Caco-2 (cell line): Measurements from ENCODE around the gene NUBPL. TPM values are rescaled to one million over a fixed set of nuclear protein-coding genes. Genes with fewer than 3 reads are reported as not detected.

ENCODE experiments used
- BruUV-seq: library from RNA; stranded (reverse); fragments of 400-500 nt; replicated peaks from 2 replicates; lab custom pipeline; 2021; lab: Mats Ljungman, UMichigan
- CTCF ChIA-PET: fragments of 300-600 bp; sonication (Branson Sonifier 250); formaldehyde crosslinking; loops from one replicate; lab custom pipeline; 2022; ENCODE audit warnings: antibody characterized with exemption; lab: Charles Lee
- POLR2A ChIA-PET: fragments of 300-600 bp; sonication (Branson Sonifier 250); formaldehyde crosslinking; loops from one replicate; lab custom pipeline; 2022; ENCODE audit warnings: antibody characterized with exemption; lab: Charles Lee
- DNase-seq, 2 experiments: peaks; one replicate each; pipeline versions ENCODE4 v3.0.0 to v3.0.0-alpha.2; 2020 to 2022
- H3K27me3 ChIP-seq: replicated peaks from 2 replicates; pipeline ENCODE4 v1.6.0; 2011; ENCODE audit warnings: low read length; ENCODE audit not compliant: control insufficient read depth, insufficient read depth
- H3K36me3 ChIP-seq: 2 replicates; pipeline ENCODE4 v1.5.1; 2011; ENCODE audit warnings: low read length; ENCODE audit not compliant: control insufficient read depth, insufficient read depth
- H3K4me1 ChIP-seq: fragments of 250-450 bp; sonication (Bioruptor Pico); 2 replicates; pipeline ENCODE4 v1.5.1; 2020; ENCODE audit warnings: mild to moderate bottlenecking
- H3K4me3 ChIP-seq: 2 replicates; pipeline ENCODE4 v1.5.1; 2011; ENCODE audit warnings: low read depth, mild to moderate bottlenecking, control low read depth, low read length
- H3K9me3 ChIP-seq: fragments of 250-450 bp; sonication (Bioruptor Pico); 2 replicates; pipeline ENCODE4 v1.5.1; 2020; ENCODE audit warnings: mild to moderate bottlenecking, moderate library complexity
- H3K27ac Mint-ChIP-seq: one replicate; pipeline ENCODE4 v1.8.0; 2022; ENCODE audit warnings: mixed read lengths; ENCODE audit not compliant: unreplicated experiment
- H3K27me3 Mint-ChIP-seq: one replicate; pipeline ENCODE4 v1.8.0; 2022; ENCODE audit warnings: mixed read lengths; ENCODE audit not compliant: insufficient read depth, unreplicated experiment
- H3K36me3 Mint-ChIP-seq: one replicate; pipeline ENCODE4 v1.8.0; 2022; ENCODE audit warnings: mild to moderate bottlenecking, mixed read lengths; ENCODE audit not compliant: insufficient read depth, unreplicated experiment
- H3K4me1 Mint-ChIP-seq: one replicate; pipeline ENCODE4 v1.8.0; 2022; ENCODE audit warnings: low read depth, mixed read lengths; ENCODE audit not compliant: unreplicated experiment
- H3K4me3 Mint-ChIP-seq: one replicate; pipeline ENCODE4 v1.8.0; 2022; ENCODE audit warnings: mild to moderate bottlenecking, moderate library complexity, mixed read lengths; ENCODE audit not compliant: unreplicated experiment
- H3K9me3 Mint-ChIP-seq: one replicate; pipeline ENCODE4 v1.8.0; 2022; ENCODE audit warnings: mixed read lengths; ENCODE audit not compliant: unreplicated experiment
- CTCF ChIP-seq, 2 experiments: fragments of 200-600 bp in 1 of 2; IDR thresholded peaks; 1 replicate in 1 of 2; 2 replicates in 1 of 2; pipeline versions ENCODE4 v1.5.1 to v1.8.0; 2011 to 2022; ENCODE audit warnings: antibody characterized with exemption in 1 of 2, control low read depth in 1 of 2, inconsistent platforms in 1 of 2, low read depth in 1 of 2, low read length in 1 of 2, mild to moderate bottlenecking in 1 of 2, moderate library complexity in 1 of 2; ENCODE audit not compliant: insufficient read depth in 1 of 2, severe bottlenecking in 1 of 2, unreplicated experiment in 1 of 2
- intact Hi-C: fragments of 100-400 bp; cut with micrococcal nuclease; formaldehyde crosslinking; loops from one replicate; pipeline ENCODE4 v1.10.0; 2022; ENCODE audit not compliant: unreplicated experiment
- total RNA-seq: library from RNA; stranded (reverse); gene quantifications from 2 replicates; pipeline ENCODE4 v1.2.3, GENCODE V29; 2022

NUBPL gene
- total RNA-seq, 1 experiment from 2014 or later: 13.9 TPM

GRCh38 chr14:31761325-31761724 is 200.1 kb downstream of the NUBPL start:
- Histone ChIP-seq H3K27me3 (no peaks in the 10 kb centered on the region), H3K36me3 (no peaks in the 10 kb centered on the region), H3K9me3 (no peaks in the 10 kb centered on the region), H3K4me1 (no peaks in the 10 kb centered on the region), H3K4me3 (no peak overlapping the region)
- no peaks in the 10 kb centered on the region for H3K9me3 Mint-ChIP-seq
- CTCF ChIA-PET: no interaction called here
- intact Hi-C loops: no loop called here
- no peak overlapping the region for H3K27ac Mint-ChIP-seq
- no peaks in the 10 kb centered on the region for H3K36me3 Mint-ChIP-seq
- no peaks in the 10 kb centered on the region for H3K27me3 Mint-ChIP-seq
- DNase-seq: no peak
- no peaks in the 10 kb centered on the region for H3K4me1 Mint-ChIP-seq
- no TSS peak for BruUV-seq
- no peak overlapping the region for H3K4me3 Mint-ChIP-seq
- no peak for TF ChIP-seq CTCF (IDR thresholded peaks at IDR 0.05; ENCODE audit: insufficient read depth in 1 of 2, low read depth in 1 of 2, low read length in 1 of 2, severe bottlenecking in 1 of 2, unreplicated experiment in 1 of 2)
- POLR2A ChIA-PET: no interaction called here

GRCh38 chr14:31763041-31763440 is 201.8 kb downstream of the NUBPL start:
- H3K27ac Mint-ChIP-seq: no peak overlapping the region
- POLR2A ChIA-PET: no interaction called here
- no peaks in the 10 kb centered on the region for H3K4me1 ChIP-seq
- H3K27me3 Mint-ChIP-seq: no peaks in the 10 kb centered on the region
- H3K4me3 Mint-ChIP-seq: no peak overlapping the region
- intact Hi-C loops: no loop called here
- no peaks in the 10 kb centered on the region for H3K36me3 Mint-ChIP-seq
- CTCF ChIA-PET: no interaction called here
- H3K9me3 ChIP-seq: no peaks in the 10 kb centered on the region
- H3K36me3 ChIP-seq: no peaks in the 10 kb centered on the region
- H3K27me3 ChIP-seq: no peaks in the 10 kb centered on the region
- H3K4me3 ChIP-seq: no peak overlapping the region
- TF ChIP-seq CTCF (IDR thresholded peaks at IDR 0.05; ENCODE audit: insufficient read depth in 1 of 2, low read depth in 1 of 2, low read length in 1 of 2, severe bottlenecking in 1 of 2, unreplicated experiment in 1 of 2): no peak
- no peaks in the 10 kb centered on the region for H3K4me1 Mint-ChIP-seq
- DNase-seq: no peak
- H3K9me3 Mint-ChIP-seq: no peaks in the 10 kb centered on the region
- BruUV-seq: no TSS peak

- Histone ChIP-seq H3K36me3 (no peaks in the 10 kb centered on the region), H3K9me3 (no peaks in the 10 kb centered on the region), H3K4me1 (no peaks in the 10 kb centered on the region), H3K4me3 (no peak overlapping the region), H3K27me3 (no peaks in the 10 kb centered on the region)
- no peak for DNase-seq
- ChIA-PET CTCF (no interaction called here), POLR2A (no interaction called here)
- Mint-ChIP-seq H3K9me3 (no peaks in the 10 kb centered on the region), H3K4me3 (no peak overlapping the region), H3K36me3 (no peaks in the 10 kb centered on the region), H3K27me3 (no peaks in the 10 kb centered on the region), H3K4me1 (no peaks in the 10 kb centered on the region), H3K27ac (no peak overlapping the region)
- BruUV-seq: no TSS peak
- intact Hi-C loops: no loop called here
- no peak for TF ChIP-seq CTCF (IDR thresholded peaks at IDR 0.05; ENCODE audit: insufficient read depth in 1 of 2, low read depth in 1 of 2, low read length in 1 of 2, severe bottlenecking in 1 of 2, unreplicated experiment in 1 of 2)
Observed at GRCh38 chr14:31766315-31766892, 205.2 kb downstream of the NUBPL start.
